Esophagus squamous epithelium (tissue), 4 donors: ENCODE data around the gene THPO.

Experiments
- CTCF ChIP-seq, 6 experiments: fragments of 450-650 bp in 4 of 6; fragments of 200-600 bp in 2 of 6; sonication (generic) in 2 of 6; IDR thresholded peaks; one replicate each; pipeline ENCODE4 v1.5.1; 2016 to 2019; ENCODE audit warnings: antibody characterized with exemption in 6 of 6, mild to moderate bottlenecking in 4 of 6, moderate library complexity in 4 of 6
- POLR2A ChIP-seq, 4 donors: fragments of 450-650 bp; IDR thresholded peaks; one replicate each; pipeline ENCODE4 v1.6.1; 2017; ENCODE audit warnings: antibody characterized with exemption in 4 of 4, mild to moderate bottlenecking in 4 of 4, moderate library complexity in 3 of 4

DNA sequence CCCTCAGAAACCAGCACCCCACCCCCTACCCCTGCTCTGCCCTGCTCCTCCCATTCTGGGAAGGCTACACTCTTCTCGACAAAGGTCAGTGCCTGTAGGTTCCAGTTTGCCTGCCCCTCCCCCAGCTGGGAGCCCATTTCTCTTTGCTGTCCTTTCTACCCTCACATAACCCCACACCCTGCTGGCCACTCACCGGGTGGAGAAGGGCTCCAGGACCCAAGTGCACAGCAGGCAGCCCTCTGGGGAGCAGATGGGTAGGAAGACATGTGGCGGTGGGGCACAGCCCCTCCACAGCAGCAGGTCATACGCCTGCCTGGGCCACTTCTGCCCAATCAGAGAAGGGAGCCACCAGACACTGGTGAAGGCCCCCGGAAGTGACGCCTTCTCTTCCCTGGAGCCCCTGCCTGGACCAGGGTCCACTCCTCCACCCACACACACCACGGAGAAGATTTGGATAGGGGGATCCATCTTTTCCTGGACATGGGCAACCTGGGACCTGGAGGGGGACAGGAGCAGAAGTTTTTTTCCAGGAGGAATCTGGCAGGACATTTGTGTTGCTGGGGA is at the start of gene THPO:
- no peak for TF ChIP-seq CTCF (IDR thresholded peaks at IDR 0.05)
- TF ChIP-seq POLR2A (IDR thresholded peaks at IDR 0.05) = no peak
